OCI-LY1 (cell line): ENCODE measurements around the gene HYAL4.

ENCODE experiments used
- H2AFZ ChIP-seq: fragments of 200-600 bp; sonication (generic), shearing (Covaris generic); 2 replicates; pipeline ENCODE4 v1.6.0; 2014; ENCODE audit warnings: antibody characterized with exemption, mild to moderate bottlenecking, low read length
- H3F3A ChIP-seq: fragments of 200-600 bp; sonication (generic), shearing (Covaris generic); 2 replicates; pipeline ENCODE4 v1.6.0; 2014; ENCODE audit warnings: mild to moderate bottlenecking, antibody characterized with exemption, low read length, moderate library complexity; ENCODE audit not compliant: insufficient read depth
- H3K27ac ChIP-seq: fragments of 200-600 bp; sonication (generic); 2 replicates; pipeline ENCODE4 v1.5.1; 2014; ENCODE audit warnings: low read length, mixed run types, mild to moderate bottlenecking, low read depth; ENCODE audit not compliant: poor library complexity, severe bottlenecking
- H3K27me3 ChIP-seq: fragments of 200-600 bp; sonication (generic); 2 replicates; pipeline ENCODE4 v1.6.0; 2014; ENCODE audit warnings: antibody characterized with exemption, mild to moderate bottlenecking, low read length, moderate library complexity; ENCODE audit not compliant: insufficient read depth
- H3K36me3 ChIP-seq: fragments of 200-600 bp; sonication (generic); 2 replicates; pipeline ENCODE4 v1.6.1; 2014; ENCODE audit warnings: mild to moderate bottlenecking, antibody characterized with exemption, low read length, moderate library complexity, mixed read lengths; ENCODE audit not compliant: insufficient read depth
- H3K4me1 ChIP-seq: fragments of 200-600 bp; sonication (generic); 2 replicates; pipeline ENCODE4 v1.5.1; 2014; ENCODE audit warnings: mild to moderate bottlenecking, low read length, moderate library complexity; ENCODE audit not compliant: insufficient read depth, severe bottlenecking
- H3K4me2 ChIP-seq: fragments of 200-600 bp; sonication (generic), shearing (Covaris generic); 2 replicates; pipeline ENCODE4 v1.6.1; 2014; ENCODE audit warnings: low read length
- H3K4me3 ChIP-seq: fragments of 200-600 bp; sonication (generic); 2 replicates; pipeline ENCODE4 v1.5.1; 2014; ENCODE audit warnings: low read length, low read depth, mild to moderate bottlenecking, mixed read lengths; ENCODE audit not compliant: poor library complexity, severe bottlenecking
- H3K79me2 ChIP-seq: fragments of 200-600 bp; shearing (Covaris generic); 2 replicates; pipeline ENCODE4 v1.6.1; 2016; ENCODE audit warnings: mixed run types, low read length, mixed read lengths; ENCODE audit not compliant: insufficient read depth
- H3K9ac ChIP-seq: fragments of 200-600 bp; sonication (generic), shearing (Covaris generic); 2 replicates; pipeline ENCODE4 v1.6.1; 2014; ENCODE audit warnings: mild to moderate bottlenecking, low read length, mixed read lengths
- H3K9me2 ChIP-seq: fragments of 200-600 bp; sonication (generic), shearing (Covaris generic); 2 replicates; pipeline ENCODE4 v1.6.1; 2014; ENCODE audit warnings: low read depth, mild to moderate bottlenecking, low read length, mixed read lengths
- H3K9me3 ChIP-seq: fragments of 200-600 bp; shearing (Covaris generic); 2 replicates; pipeline ENCODE4 v1.6.1; 2014; ENCODE audit warnings: low read length, mixed read lengths
- H4K20me1 ChIP-seq: fragments of 200-600 bp; sonication (generic), shearing (Covaris generic); 2 replicates; pipeline ENCODE4 v1.6.0; 2016; ENCODE audit warnings: mild to moderate bottlenecking, low read length; ENCODE audit not compliant: insufficient read depth
- CTCF ChIP-seq: fragments of 200-600 bp; sonication (generic), shearing (Covaris generic); IDR thresholded peaks from 2 replicates; pipeline ENCODE4 v1.5.1; 2017; ENCODE audit warnings: mild to moderate bottlenecking, antibody characterized with exemption, low read length, moderate library complexity, mixed read lengths
- EZH2 ChIP-seq: fragments of 200-600 bp; sonication (generic), shearing (Covaris generic); IDR thresholded peaks from 2 replicates; pipeline ENCODE4 v1.8.0; 2017; ENCODE audit warnings: borderline replicate concordance, mixed run types, mild to moderate bottlenecking, antibody characterized with exemption, low read length, moderate library complexity, mixed read lengths

The HYAL4 gene

DNA sequence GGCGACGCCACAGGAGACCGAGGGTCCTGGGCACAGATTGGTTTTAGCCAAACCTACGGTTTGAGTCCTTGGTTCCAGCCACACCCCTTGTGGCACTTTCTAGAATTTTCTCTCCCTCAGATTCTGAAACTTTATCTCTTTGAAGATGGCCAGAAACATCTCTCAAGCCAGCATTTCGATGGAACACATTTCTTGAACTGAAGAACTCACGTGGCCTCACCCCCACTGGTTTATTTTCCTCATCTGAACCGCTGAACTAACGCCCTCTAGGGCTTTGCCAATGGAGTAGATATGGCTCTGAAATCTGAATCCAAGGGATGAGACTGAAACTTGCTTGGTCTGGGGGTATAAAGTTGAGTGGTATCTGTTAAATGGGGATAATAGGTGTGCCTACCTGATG, 73.3 kb downstream of the HYAL4 start:
- H3K79me2 ChIP-seq, result no peaks in the 10 kb centered on the region
- TF ChIP-seq EZH2, result no peak
- TF ChIP-seq CTCF, result no peak
- no peaks in the 10 kb centered on the region for H3K9me2 ChIP-seq
- no peaks in the 10 kb centered on the region for H3K4me1 ChIP-seq
- H3K36me3 ChIP-seq, result no peaks in the 10 kb centered on the region
- H3K9ac ChIP-seq, result no peak overlapping the region
- no peaks in the 10 kb centered on the region for H3K9me3 ChIP-seq
- H3K4me3 ChIP-seq, result no peak overlapping the region
- no peaks in the 10 kb centered on the region for H3F3A ChIP-seq
- no peaks in the 10 kb centered on the region for H4K20me1 ChIP-seq
- H2AFZ ChIP-seq, result no peak overlapping the region
- no peaks in the 10 kb centered on the region for H3K27me3 ChIP-seq
- H3K27ac ChIP-seq, result no peak overlapping the region
- no peak overlapping the region for H3K4me2 ChIP-seq

- H3F3A ChIP-seq, result no peaks in the 10 kb centered on the region
- H3K27me3 ChIP-seq, result no peaks in the 10 kb centered on the region
- H3K9me3 ChIP-seq, result no peaks in the 10 kb centered on the region
- H3K9ac ChIP-seq, result no peak overlapping the region
- H3K4me2 ChIP-seq, result no peak overlapping the region
- H3K9me2 ChIP-seq, result no peaks in the 10 kb centered on the region
- H3K4me3 ChIP-seq, result no peak overlapping the region
- no peak for TF ChIP-seq EZH2
- no peak for TF ChIP-seq CTCF
- H3K36me3 ChIP-seq, result no peaks in the 10 kb centered on the region
- no peak overlapping the region for H2AFZ ChIP-seq
- no peaks in the 10 kb centered on the region for H4K20me1 ChIP-seq
- H3K79me2 ChIP-seq, result no peaks in the 10 kb centered on the region
- H3K27ac ChIP-seq, result no peak overlapping the region
- no peaks in the 10 kb centered on the region for H3K4me1 ChIP-seq
Observed at GRCh38 chr7:123923599-123923998, 78.6 kb downstream of the HYAL4 start.

DNA sequence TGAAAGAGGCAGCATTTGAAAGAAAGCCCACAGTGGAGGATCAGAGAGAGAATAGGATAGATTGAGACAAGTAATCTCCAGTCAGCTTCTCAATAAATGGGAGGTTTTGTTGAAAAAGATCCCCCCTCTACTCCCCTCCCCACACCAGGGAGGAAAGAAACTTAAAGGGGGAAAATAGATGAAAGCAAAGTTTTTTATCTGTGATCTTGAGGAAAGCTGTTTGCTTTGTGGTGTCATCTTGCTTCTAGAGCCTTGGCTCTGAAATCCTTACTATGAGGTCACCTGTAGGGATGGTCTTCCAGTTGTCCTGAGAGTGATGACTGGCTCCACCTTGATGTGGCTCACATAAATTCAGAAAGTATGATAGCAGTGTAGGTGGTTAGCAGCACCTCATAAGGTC, 80.0 kb downstream of the HYAL4 start, which contains the start of gene SPAM1:
SPAM1 (plus strand) TSS at position 301 of the 400 bp plus-strand sequence. CDS start 28,330 bp downstream, outside the sequence.
- no peak within 1 kb of the TSS for H3K4me3 ChIP-seq
- no peak within 1 kb of the TSS for H3K4me2 ChIP-seq
- no peaks in the 10 kb centered on the region for H3K4me1 ChIP-seq
- TF ChIP-seq EZH2 (no peak), CTCF (no peak)
- no peaks in the 10 kb centered on the region for H3K79me2 ChIP-seq
- no peaks in the 10 kb centered on the region for H3K27me3 ChIP-seq
- no peaks in the 10 kb centered on the region for H3F3A ChIP-seq
- H3K9me2 ChIP-seq, result no peaks in the 10 kb centered on the region
- no peaks in the 10 kb centered on the region for H3K36me3 ChIP-seq
- no peaks in the 10 kb centered on the region for H4K20me1 ChIP-seq
- no peaks in the 10 kb centered on the region for H3K9me3 ChIP-seq
- no peak within 1 kb of the TSS for H3K27ac ChIP-seq
- H2AFZ ChIP-seq, result no peak within 1 kb of the TSS
- H3K9ac ChIP-seq, result no peak within 1 kb of the TSS
